ENCODE data around the gene MRGPRF.
"Not testable (repeated sequence)": the region's sequence is repeated elsewhere in the genome, so short reads cannot be mapped to it uniquely, and the experiment has no call there.

The MRGPRF gene

DNA sequence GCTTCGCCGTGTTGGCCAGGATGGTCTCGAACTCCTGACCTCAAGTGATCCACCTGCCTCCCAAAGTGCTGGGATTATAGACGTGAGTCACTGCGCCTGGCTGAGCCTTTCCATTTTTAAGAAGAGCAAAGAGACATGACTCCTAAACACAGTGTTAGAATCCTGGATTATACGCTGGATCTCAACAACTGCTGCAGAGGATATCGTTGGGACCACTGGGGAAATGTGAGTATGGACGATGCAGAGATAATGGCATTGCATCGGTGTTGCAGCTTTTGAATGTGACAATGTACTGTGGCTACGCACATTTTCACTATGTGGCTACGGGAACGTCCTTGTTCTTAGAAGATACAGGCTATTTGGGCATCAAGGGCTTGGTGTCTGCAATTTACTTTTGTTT lies 6.2 kb downstream of the MRGPRF start:
- Mint-ChIP-seq H3K27me3 (peaks cover 53% of the 10 kb centered on the region), H3K4me3 (no peak overlapping the region), H3K9me3 (no peaks in the 10 kb centered on the region), H3K27ac (no peak overlapping the region), H3K4me1 (ENCODE audit: low read depth) (peaks cover 32% of the 10 kb centered on the region), H3K36me3 (ENCODE audit: low read depth) (no peaks in the 10 kb centered on the region)
- intact Hi-C loops (cut with micrococcal nuclease): no loop called here

- H3K36me3 Mint-ChIP-seq (ENCODE audit: low read depth): no peaks in the 10 kb centered on the region
- H3K9me3 Mint-ChIP-seq: no peaks in the 10 kb centered on the region
- peaks cover 47% of the 10 kb centered on the region for H3K27me3 Mint-ChIP-seq
- no peak overlapping the region for H3K4me3 Mint-ChIP-seq
- intact Hi-C loops (cut with micrococcal nuclease): no loop called here
- no peak overlapping the region for H3K27ac Mint-ChIP-seq
- peaks cover 26% of the 10 kb centered on the region for H3K4me1 Mint-ChIP-seq (ENCODE audit: low read depth)
Measured at GRCh38 chr11:69005631-69006368, 7.2 kb downstream of the MRGPRF start.

- intact Hi-C loops (cut with micrococcal nuclease): no loop called here
- no peaks in the 10 kb centered on the region for H3K9me3 Mint-ChIP-seq
- H3K27me3 Mint-ChIP-seq: peaks cover 42% of the 10 kb centered on the region
- H3K4me1 Mint-ChIP-seq (ENCODE audit: low read depth): peaks cover 20% of the 10 kb centered on the region
- no peak overlapping the region for H3K4me3 Mint-ChIP-seq
- no peaks in the 10 kb centered on the region for H3K36me3 Mint-ChIP-seq (ENCODE audit: low read depth)
- H3K27ac Mint-ChIP-seq: no peak overlapping the region
Measured at GRCh38 chr11:69005183-69005630, 7.8 kb downstream of the MRGPRF start.

GRCh38 chr11:69004411-69005182 lies 8.4 kb downstream of the MRGPRF start:
- H3K4me3 Mint-ChIP-seq: no peak overlapping the region
- no peaks in the 10 kb centered on the region for H3K9me3 Mint-ChIP-seq
- no peaks in the 10 kb centered on the region for H3K36me3 Mint-ChIP-seq (ENCODE audit: low read depth)
- H3K27me3 Mint-ChIP-seq: peaks cover 38% of the 10 kb centered on the region
- intact Hi-C loops (cut with micrococcal nuclease): no loop called here
- H3K4me1 Mint-ChIP-seq (ENCODE audit: low read depth): peaks cover 15% of the 10 kb centered on the region
- no peak overlapping the region for H3K27ac Mint-ChIP-seq

DNA sequence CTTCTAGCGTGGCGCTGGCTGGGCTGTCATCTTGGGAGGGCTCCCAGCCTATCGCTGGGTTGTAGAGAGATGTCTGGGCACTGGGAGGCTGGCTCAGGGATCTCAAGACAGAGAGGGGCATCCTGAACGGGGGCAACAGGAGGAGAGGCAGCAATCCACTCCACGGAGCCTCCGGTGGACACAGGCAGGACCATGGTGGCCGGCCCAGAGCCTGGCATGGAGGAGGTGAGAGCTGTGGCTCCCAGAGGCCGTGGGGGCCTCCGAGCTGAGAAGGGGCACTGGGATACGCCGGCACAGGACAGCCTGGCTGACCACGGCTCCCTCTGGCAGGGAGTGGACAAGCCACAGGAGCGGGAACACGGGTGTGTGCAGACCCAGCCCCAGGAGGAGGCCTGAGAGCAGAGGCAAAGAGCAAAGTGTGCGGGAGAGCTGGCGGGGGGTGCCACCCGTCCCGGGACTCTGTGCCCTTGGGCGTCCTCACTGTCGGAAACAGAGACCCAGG lies 9.1 kb downstream of the MRGPRF start:
- H3K27me3 Mint-ChIP-seq: peaks cover 42% of the 10 kb centered on the region
- peaks cover 11% of the 10 kb centered on the region for H3K4me1 Mint-ChIP-seq (ENCODE audit: low read depth)
- H3K4me3 Mint-ChIP-seq: no peak overlapping the region
- intact Hi-C loops (cut with micrococcal nuclease): no loop called here
- no peak overlapping the region for H3K27ac Mint-ChIP-seq
- H3K9me3 Mint-ChIP-seq: no peaks in the 10 kb centered on the region
- H3K36me3 Mint-ChIP-seq (ENCODE audit: low read depth): no peaks in the 10 kb centered on the region

DNA sequence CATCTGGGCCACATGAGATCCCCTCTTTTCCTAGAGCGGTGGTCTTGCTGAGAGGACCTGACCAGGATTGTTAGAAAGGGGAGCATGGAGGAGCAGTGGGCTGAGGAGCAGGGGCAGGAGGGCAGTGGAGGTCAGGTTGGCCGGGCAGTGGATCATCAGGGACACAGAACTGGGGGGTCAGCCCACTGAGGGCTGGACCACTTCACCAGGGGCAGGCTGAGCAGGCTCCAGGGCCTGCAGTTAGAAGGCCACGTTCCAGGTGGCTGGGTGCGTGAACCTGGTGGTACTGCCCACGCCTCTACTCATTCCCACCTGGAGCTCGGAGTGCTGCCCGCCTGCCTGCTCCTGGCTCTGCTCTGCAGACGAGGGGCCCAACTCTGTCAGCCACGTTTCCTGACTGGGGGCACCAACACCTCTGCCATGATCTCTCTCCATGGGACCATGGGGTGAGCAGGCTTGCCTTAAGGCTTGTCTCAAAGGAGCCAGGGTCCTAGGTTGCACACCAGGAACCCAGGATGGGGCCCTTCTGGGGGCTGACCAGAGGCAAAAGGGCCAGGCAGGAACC lies 9.7 kb downstream of the MRGPRF start:
- intact Hi-C loops (cut with micrococcal nuclease): no loop called here
- Mint-ChIP-seq H3K9me3 (no peaks in the 10 kb centered on the region), H3K27ac (no peak overlapping the region), H3K4me1 (ENCODE audit: low read depth) (peaks cover 5% of the 10 kb centered on the region), H3K36me3 (ENCODE audit: low read depth) (no peaks in the 10 kb centered on the region), H3K27me3 (peaks cover 41% of the 10 kb centered on the region), H3K4me3 (no peak overlapping the region)

DNA sequence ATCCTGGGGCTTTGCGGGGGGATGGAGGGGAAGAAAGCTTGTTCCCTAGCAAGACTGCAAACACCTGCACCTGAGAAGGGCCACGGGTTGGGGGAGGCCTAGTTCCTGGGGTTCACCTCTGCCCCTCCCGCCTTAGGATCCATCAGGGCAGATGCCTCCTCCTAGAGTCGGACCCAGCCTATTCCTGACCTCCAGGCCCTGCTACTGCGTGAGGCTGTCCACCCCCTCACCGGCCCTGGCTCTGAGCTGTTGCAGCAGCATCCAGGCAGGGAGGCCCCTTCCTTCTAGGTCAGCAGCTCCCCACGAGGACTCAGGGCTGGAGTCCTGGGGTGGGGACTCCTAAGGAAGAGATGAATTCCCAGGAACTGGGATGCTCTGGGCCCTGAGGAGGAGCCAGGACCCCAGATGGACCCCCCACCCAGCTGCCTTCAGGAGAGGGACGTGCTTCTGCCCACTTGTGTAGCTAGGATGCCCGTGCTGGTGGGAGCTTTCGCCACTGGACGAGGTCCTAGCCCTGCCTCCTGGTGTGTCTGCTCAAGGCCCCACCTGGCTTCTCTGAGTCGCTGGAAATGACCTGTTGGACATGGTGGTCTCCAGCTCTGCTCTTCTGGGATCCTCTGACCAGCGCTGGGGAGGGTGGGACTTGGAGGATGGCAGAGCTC lies 10.3 kb downstream of the MRGPRF start:
- H3K4me1 Mint-ChIP-seq (ENCODE audit: low read depth): no peaks in the 10 kb centered on the region
- H3K4me3 Mint-ChIP-seq: no peak overlapping the region
- H3K27me3 Mint-ChIP-seq: peaks cover 34% of the 10 kb centered on the region
- no peak overlapping the region for H3K27ac Mint-ChIP-seq
- intact Hi-C loops (cut with micrococcal nuclease): no loop called here
- H3K9me3 Mint-ChIP-seq: no peaks in the 10 kb centered on the region
- H3K36me3 Mint-ChIP-seq (ENCODE audit: low read depth): no peaks in the 10 kb centered on the region

DNA sequence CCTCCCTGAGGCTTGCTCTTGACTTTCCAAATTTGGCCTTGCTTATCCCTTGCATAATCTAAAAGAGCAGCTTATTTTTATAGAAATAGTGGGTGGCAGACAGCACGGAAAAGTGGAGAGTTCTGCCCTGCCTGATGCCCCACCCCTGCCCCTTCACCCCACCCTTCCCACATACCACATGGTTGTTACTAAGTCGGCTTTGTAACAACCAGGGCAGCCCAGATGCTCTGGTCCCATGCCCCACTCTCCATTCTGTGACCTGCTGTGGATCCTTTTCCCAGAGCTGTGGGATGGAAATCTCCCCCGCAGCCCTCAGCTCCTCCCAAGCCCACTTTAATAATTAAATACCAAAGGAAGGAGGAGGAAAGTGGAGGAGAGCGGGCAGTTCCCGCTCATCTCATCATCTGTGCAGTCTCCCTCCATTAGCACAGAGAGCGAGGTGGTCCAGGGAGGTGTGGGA lies 10.9 kb downstream of the MRGPRF start:
- intact Hi-C loops (cut with micrococcal nuclease): no loop called here
- no peak overlapping the region for H3K4me3 Mint-ChIP-seq
- H3K27me3 Mint-ChIP-seq: peaks cover 32% of the 10 kb centered on the region
- H3K36me3 Mint-ChIP-seq (ENCODE audit: low read depth): no peaks in the 10 kb centered on the region
- H3K27ac Mint-ChIP-seq: no peak overlapping the region
- no peaks in the 10 kb centered on the region for H3K9me3 Mint-ChIP-seq
- no peaks in the 10 kb centered on the region for H3K4me1 Mint-ChIP-seq (ENCODE audit: low read depth)

GRCh38 chr11:69001243-69002081 lies 11.6 kb downstream of the MRGPRF start:
- H3K36me3 Mint-ChIP-seq (ENCODE audit: low read depth): no peaks in the 10 kb centered on the region
- H3K27ac Mint-ChIP-seq: no peak overlapping the region
- no peaks in the 10 kb centered on the region for H3K9me3 Mint-ChIP-seq

DNA sequence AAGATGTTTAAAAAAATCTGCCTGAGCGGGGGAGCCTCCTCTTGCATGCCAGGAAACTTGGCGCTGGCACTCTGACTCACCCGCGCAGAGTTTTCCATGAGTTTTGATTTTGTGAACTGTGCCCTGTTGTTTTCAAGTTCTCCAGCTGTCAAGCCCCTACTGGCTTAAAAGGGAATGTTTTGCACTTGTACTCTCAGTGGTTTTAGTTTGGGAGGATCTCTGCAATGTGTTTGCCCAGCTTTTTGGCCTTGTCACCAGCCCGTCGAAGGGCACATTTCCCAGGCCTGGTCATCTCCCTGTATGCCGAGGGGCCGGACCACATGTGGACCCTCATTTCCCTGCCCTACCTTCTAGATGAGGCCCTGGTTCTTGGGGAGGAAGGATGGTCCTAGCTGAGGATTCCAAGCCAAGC lies 12.2 kb downstream of the MRGPRF start:
- no peaks in the 10 kb centered on the region for H3K4me1 Mint-ChIP-seq (ENCODE audit: low read depth)
- H3K4me3 Mint-ChIP-seq: no peak overlapping the region

More at GRCh38 chr11:69001243-69002081, 11.6 kb downstream of the MRGPRF start:
- Mint-ChIP-seq H3K4me1 (ENCODE audit: low read depth) (no peaks in the 10 kb centered on the region), H3K4me3 (no peak overlapping the region), H3K27me3 (peaks cover 34% of the 10 kb centered on the region)
- intact Hi-C loops (cut with micrococcal nuclease): no loop called here

GRCh38 chr11:69000391-69000790 lies 12.7 kb downstream of the MRGPRF start:
- H3K27ac Mint-ChIP-seq: no peak overlapping the region

More for the DNA sequence above, 12.2 kb downstream of the MRGPRF start:
- Mint-ChIP-seq H3K36me3 (ENCODE audit: low read depth) (no peaks in the 10 kb centered on the region), H3K27me3 (peaks cover 30% of the 10 kb centered on the region), H3K27ac (no peak overlapping the region), H3K9me3 (no peaks in the 10 kb centered on the region)
- intact Hi-C loops (cut with micrococcal nuclease): no loop called here

GRCh38 chr11:68999748-69000355 lies 13.2 kb downstream of the MRGPRF start:
- H3K27me3 Mint-ChIP-seq: peaks cover 21% of the 10 kb centered on the region
- H3K27ac Mint-ChIP-seq; intact Hi-C loops (cut with micrococcal nuclease): not testable (repeated sequence)

More at GRCh38 chr11:69000391-69000790, 12.7 kb downstream of the MRGPRF start:
- Mint-ChIP-seq H3K9me3 (no peaks in the 10 kb centered on the region), H3K27me3 (peaks cover 25% of the 10 kb centered on the region), H3K36me3 (ENCODE audit: low read depth) (no peaks in the 10 kb centered on the region), H3K4me1 (ENCODE audit: low read depth) (no peaks in the 10 kb centered on the region), H3K4me3 (no peak overlapping the region)
- intact Hi-C loops (cut with micrococcal nuclease): no loop called here

More at GRCh38 chr11:68999748-69000355, 13.2 kb downstream of the MRGPRF start:
- H3K4me1 Mint-ChIP-seq (ENCODE audit: low read depth); H3K4me3 Mint-ChIP-seq; H3K9me3 Mint-ChIP-seq; H3K36me3 Mint-ChIP-seq (ENCODE audit: low read depth): not testable (repeated sequence)
